ENCODE data around the gene TRDN.
A peak's percentile ranks its signal among the peaks of the same experiment; 100 is the strongest.

The TRDN gene

DNA sequence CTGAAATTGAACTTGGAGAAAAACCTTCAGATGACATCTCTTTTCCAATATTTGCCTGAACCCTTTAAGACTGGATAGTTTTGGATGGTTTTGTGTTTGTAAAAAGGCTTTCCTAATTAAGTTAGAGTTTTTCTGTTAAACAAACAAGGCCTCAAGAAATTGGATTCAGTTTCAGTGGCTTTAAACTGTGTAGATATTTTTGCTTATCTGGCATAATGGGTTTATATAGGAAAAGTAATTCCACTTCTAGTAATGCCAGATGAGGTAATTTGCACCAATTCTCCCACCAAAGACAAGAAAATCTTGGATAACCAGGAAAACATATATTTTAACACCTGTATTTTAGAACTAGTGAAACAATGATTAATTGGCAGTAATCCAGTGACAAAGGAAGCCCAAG, 12.0 kb upstream of the TRDN start:
- DNase-seq (ENCODE audit: low read depth) = no peak
- no peak overlapping the region for H3K4me3 ChIP-seq (ENCODE audit: low read length)
- TF ChIP-seq, protein P1, sequence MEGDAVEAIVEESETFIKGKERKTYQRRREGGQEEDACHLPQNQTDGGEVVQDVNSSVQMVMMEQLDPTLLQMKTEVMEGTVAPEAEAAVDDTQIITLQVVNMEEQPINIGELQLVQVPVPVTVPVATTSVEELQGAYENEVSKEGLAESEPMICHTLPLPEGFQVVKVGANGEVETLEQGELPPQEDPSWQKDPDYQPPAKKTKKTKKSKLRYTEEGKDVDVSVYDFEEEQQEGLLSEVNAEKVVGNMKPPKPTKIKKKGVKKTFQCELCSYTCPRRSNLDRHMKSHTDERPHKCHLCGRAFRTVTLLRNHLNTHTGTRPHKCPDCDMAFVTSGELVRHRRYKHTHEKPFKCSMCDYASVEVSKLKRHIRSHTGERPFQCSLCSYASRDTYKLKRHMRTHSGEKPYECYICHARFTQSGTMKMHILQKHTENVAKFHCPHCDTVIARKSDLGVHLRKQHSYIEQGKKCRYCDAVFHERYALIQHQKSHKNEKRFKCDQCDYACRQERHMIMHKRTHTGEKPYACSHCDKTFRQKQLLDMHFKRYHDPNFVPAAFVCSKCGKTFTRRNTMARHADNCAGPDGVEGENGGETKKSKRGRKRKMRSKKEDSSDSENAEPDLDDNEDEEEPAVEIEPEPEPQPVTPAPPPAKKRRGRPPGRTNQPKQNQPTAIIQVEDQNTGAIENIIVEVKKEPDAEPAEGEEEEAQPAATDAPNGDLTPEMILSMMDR (IDR thresholded peaks at IDR 0.05; ENCODE audit: insufficient read depth, low read depth, low read length, missing control alignments) = no peak

DNA sequence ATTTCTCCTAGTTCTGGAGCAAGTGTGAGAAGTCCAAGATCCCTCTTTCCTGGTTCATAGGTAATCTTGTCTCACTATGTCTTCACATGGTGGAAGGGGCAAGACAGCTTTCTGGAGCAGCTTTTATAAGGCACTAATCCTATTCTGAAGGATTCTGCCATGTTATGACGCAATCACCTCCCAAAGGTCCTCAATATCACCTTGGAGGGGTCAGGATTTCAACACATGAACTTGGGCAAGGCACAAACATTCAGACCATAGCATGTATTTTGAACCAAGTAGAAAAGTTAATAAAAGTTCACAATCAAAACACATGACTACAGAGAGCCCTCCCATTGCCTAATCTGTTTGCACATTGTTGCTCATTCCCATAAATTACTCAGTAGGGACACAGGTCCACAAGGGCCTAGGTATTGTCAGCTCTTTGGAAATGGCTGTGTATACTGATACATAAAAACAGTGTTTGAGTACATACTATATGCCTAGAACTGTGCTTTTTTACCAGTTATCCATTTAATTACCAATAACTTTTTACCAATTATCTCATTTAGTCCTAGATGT, 11.3 kb upstream of the TRDN start:
- DNase-seq (ENCODE audit: low read depth) = no peak
- H3K4me3 ChIP-seq (ENCODE audit: low read length) = no peak overlapping the region
- TF ChIP-seq, protein P1 (IDR thresholded peaks at IDR 0.05; ENCODE audit: insufficient read depth, low read depth, low read length, missing control alignments) = no peak

DNA sequence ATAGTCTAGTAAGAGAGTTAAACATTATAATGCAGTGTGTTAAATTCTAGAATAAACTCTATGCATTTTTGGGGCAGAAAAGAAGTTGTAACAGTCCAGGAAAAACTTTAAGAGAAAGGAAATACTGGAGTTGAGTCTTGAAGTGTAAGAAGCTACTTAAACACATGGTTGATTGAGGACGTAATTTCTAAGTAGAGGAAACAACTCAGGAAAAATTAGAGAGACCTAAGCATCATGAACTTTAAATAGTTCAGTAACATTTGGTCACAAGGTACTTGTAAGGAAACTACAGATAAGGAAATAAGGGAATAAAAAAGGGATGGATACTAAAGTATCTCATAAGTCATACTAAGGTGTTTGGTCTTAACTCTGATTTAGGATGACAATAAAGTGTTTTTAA, 4.7 kb upstream of the TRDN start:
- TF ChIP-seq, protein P1 (IDR thresholded peaks at IDR 0.05; ENCODE audit: insufficient read depth, low read depth, low read length, missing control alignments) = no peak

DNA sequence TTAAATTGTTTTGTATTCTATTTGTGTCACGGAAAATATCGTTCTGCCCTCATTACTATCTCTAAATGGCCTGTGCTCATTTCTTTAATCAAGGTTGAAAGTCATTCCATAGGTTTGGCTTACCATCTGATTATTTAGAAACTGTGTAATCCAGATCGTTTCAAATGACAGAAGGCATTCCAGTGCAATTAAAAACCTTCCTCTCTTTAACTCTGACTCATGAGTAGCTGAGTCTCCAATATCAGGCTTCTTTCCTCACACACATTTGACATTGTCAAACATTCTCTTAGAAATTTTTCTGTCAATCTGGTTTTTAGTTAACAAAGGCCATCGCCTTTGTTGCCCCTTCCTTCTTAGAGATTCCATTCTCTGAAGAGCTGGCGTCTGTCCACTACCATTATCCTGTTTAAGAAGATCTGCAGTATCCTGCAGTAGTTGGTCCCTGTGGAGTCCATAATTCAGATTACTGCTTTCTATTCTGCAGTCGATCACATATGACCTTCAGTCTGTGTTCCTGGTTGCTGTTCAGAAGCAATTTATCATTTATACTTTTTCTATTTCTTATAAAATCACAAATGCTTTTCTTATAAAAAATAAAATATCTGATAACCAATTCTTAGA, 3.9 kb upstream of the TRDN start:
- H3K4me3 ChIP-seq (ENCODE audit: low read length) = no peak overlapping the region
- peak; percentile 4 for DNase-seq (ENCODE audit: low read depth)
- TF ChIP-seq, protein P1 (IDR thresholded peaks at IDR 0.05; ENCODE audit: insufficient read depth, low read depth, low read length, missing control alignments) = no peak

More for the DNA sequence above, 4.7 kb upstream of the TRDN start:
- DNase-seq (ENCODE audit: low read depth) = no peak
- no peak overlapping the region for H3K4me3 ChIP-seq (ENCODE audit: low read length)

DNA sequence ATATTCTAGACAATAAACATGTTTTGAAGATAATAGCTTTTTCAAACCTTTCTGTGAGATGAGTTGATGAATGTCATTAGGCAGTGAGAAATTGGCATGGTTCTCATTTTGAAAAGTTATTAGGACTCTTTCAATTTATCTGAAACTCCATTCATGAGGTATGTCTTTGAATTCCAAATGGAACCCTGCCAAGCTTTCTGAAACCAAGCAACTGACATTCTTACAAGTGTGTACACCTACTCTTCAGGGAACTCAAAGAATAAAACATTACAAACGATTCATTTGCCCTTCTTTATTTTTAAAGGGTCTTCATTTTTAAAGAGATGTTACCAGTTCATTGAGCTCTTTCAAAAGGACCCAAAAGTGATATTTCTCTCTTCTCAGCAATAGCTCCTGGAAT, 2.1 kb upstream of the TRDN start:
- no peak for DNase-seq (ENCODE audit: low read depth)
- H3K4me3 ChIP-seq (ENCODE audit: low read length) = no peak overlapping the region
- TF ChIP-seq, protein P1 (IDR thresholded peaks at IDR 0.05; ENCODE audit: insufficient read depth, low read depth, low read length, missing control alignments) = no peak

DNA sequence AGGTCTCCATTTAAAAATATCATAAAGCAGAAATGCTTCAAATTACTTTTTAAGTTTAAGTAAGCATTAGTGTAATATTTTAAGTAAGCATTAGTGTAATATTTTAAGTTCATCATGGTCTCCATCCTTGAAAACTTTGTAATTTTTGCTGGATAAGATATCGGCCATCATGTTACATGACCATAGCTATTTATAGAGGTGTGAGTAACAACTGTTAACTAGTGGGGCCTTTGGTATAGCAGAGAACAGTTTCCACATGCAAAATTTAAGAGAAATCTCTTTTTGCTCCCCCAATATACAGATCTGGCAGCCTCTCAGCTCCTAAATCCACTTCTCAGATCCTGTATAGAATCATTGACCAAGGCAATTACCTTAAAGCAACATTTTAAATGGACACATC, 468 bp downstream of the TRDN start:
- no peak for DNase-seq (ENCODE audit: low read depth)
- H3K4me3 ChIP-seq (ENCODE audit: low read length) = no peak overlapping the region
- TF ChIP-seq, protein P1 (IDR thresholded peaks at IDR 0.05; ENCODE audit: insufficient read depth, low read depth, low read length, missing control alignments) = no peak

DNA sequence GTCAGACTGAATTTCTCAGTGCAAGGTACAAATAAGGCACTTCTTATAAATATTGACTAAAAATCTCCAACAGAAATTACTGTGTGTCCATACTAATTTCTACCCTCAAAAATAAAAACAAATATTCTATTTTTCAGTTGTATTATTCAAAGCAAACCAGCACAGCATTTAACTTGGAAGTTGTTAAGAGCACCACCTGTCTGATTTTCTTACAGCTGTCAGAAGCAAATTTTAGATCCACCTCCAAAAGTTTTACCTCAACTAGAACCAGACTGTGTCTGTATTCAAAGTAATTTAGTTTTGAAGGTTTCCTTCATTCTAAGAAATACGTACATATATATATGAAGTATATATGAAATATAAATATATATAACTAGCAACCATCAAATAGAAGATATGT, 1.2 kb downstream of the TRDN start:
- H3K4me3 ChIP-seq (ENCODE audit: low read length) = no peak overlapping the region
- DNase-seq (ENCODE audit: low read depth) = no peak
- TF ChIP-seq, protein P1 (IDR thresholded peaks at IDR 0.05; ENCODE audit: insufficient read depth, low read depth, low read length, missing control alignments) = no peak
